ENCODE data around the gene GNLY.
"Not testable (repeated sequence)": the region's sequence is repeated elsewhere in the genome, so short reads cannot be mapped to it uniquely, and the experiment has no call there.

Gene GNLY

DNA sequence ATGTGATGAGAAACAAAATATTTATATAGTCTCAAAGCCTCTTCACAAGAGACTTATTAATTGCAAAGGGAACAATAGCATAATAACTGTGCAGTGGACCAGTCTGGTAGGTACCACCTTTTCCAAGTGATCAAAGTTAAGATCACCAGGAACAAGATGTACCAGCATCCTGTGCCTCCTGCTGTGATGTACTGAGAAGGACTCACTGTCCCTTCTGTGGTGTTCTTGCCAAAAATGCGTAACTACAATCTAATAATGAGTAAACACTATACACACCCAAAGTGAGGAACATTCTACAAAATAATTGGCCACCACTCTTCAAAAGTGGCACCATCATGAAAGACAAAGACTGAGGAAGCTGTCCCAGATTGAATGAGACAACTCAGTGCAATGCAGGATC is 14.5 kb downstream of the GNLY start:
- no peak for DNase-seq (ENCODE audit: low read depth)

DNA sequence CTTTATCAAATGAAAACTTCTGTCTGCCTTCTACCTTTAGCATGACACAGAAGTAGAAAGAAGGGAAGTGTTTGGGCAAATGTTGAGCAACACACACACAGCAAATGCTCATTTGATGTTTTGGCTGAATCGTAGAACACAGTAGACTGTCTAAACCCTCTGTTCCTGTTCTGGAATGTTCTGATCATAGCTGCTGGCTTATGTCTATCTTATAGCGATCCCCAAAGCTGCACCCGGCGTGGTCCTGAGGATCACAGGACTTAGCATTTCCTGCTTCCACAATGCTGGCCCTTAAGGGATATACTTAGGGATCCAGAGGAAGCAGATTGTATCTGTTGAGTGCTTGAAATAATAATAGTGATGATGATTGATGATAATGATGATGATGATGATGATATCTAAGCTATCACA is 15.2 kb downstream of the GNLY start:
- DNase-seq (ENCODE audit: low read depth): no peak

DNA sequence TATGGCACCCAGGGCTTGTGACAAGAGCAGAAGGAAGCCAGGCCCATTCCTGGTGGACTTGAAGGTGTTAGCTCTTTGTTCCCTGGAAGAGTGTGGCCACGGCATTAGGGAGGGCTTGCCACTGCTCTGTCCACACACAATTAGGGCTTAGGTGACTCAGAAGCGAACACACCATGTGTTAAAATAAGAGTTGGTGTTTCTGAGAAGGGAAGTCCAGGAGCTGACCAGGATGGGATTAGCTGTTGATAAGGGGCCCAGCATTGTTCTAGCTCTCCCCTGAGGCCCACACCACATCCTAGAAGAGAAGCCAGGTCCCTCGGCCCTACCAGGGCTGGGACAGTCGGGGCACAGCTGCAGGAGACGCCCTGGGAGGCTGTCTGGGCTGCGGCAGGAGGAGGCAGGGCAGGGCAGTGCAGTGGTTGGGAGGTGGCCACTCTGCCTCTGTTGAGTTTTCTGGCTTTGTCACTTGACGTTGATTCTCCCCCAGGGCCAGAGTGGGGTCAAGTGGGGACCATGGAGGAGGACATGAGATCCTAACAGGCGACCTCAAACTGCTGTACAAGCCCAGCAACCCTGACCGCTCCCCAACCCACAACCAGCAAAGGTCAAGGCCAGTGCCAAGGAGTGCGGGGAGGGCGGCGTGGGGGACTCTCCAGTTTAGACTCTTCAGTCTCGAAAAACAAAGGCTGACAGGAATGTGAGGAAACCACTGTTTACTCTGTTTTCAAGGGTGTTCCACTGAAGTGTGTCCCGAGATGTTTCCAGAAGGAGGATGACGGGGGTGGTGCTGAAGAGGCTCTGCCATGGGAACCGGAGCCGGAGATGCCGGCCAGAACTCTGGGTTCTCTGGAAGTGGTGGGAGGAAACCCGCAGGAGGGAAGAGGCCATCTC is 16.8 kb downstream of the GNLY start:
- no peak for DNase-seq (ENCODE audit: low read depth)

DNA sequence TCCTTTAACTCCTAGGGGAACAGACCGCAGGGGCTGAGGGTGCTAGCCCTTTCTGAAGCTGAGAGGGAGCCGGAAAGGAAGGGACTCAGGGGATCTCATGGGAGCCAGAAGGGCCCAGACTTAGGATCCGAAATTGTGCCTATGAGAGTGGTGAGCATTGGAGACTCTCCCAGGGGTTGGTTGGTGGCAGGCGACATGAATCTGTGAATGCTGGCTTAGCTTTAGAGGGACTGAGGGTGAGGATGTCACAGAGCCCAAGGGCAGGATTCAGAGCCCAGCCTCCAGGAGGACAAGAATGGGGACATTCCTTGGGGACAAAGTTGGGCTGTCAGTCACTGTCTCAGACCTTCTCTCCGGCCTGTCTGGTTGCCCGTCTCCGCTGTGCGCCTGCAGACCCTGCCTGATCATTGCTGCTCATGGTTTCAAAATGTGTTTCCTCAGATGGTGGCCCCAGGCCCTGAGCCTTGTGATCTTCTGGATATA is 17.5 kb downstream of the GNLY start:
- DNase-seq (ENCODE audit: low read depth): no peak

DNA sequence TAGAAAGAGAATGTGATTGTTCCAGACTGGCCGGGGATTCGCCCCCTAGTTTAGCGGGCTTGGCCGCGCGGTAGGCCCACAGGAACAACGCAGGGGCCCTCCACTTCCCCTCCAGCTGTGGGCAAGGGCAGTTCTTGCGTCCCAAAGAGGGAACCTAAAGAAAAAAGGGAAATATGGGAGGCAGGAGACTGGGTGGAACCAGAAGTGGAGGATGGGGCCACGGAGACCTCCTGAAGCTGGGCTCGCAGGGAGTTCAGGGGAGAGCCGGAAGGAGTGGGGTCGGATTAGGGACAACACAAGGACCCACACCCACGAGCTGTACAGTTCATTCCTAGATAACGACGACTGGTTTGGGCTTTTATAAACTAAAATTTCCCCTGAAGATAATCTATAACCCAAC is 18.2 kb downstream of the GNLY start:
- DNase-seq (ENCODE audit: low read depth): no peak

DNA sequence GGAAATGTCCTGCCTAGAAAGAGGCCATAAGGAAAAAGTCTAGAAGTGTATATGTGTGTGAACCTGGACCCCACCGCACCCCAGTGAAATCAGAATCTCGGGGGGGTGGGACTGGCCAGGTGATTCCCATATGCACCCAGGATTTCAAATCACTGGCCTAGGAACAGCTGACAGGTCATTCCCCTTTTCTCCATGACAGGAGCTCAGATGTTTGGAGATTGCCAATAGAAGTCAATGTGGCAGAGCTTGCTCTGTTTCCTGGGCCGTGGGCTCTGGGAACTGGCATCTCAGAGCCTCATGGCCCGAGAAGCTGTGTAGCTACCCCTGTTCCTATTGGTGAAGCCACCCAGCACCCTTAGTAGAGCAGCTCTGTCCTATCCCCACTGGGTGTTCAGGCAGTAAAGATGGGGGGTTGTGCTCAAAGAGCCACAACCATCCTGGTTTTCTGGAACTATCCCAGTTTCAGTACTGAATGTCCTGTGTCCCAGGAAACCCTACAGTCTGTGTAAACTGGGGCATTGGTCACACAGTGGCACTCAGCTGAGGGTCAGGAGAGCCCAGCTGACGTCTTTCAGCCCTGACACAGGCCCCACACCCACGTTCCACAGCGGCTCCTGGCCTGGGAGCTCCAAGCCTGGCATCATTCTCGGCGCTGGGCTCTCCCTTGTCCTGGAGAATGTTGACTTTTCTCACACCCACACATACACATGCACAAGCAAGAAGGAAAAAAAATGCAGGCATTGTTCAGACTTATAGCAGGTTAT is 18.9 kb downstream of the GNLY start:
- DNase-seq (ENCODE audit: low read depth): no peak

DNA sequence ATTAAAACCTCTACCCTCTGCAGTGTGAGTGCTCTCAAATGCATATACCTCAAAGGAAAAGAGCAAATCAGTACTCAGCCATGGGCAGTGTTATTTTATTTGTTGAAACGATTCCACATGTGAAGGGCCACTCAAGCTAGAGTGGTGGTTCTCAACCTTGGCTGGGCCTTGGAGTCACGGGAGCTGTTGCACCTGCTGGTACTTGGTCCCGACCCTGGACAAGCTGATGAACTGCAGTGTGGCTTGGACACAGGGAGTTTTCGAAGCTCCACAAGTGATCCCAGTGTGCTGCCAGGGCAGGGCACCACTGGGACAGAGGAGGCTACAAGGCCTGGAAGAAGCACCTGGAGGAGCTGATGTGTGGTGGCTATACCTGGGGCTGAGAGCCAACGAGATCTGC is 19.7 kb downstream of the GNLY start:
- no peak for DNase-seq (ENCODE audit: low read depth)

DNA sequence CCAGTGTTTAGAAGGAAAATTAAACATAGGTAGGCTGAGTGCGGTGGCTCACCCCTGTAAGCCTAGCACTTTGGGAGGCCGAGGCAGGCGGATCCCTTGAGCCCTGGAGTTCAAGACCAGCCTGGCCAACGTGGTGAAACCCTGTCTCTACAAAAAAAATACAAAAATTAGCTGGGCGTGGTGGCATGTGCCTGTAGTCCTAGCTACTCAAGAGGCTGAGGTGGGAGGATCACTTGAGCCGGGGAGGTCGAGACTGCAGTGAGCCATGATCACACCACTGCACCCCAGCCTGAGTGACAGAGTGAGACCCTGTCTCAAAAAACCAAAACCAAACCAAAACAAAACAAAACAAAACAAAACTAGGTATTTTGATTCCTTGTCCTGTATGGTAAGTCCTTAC is 20.3 kb downstream of the GNLY start:
- DNase-seq (ENCODE audit: low read depth): not testable (repeated sequence)

DNA sequence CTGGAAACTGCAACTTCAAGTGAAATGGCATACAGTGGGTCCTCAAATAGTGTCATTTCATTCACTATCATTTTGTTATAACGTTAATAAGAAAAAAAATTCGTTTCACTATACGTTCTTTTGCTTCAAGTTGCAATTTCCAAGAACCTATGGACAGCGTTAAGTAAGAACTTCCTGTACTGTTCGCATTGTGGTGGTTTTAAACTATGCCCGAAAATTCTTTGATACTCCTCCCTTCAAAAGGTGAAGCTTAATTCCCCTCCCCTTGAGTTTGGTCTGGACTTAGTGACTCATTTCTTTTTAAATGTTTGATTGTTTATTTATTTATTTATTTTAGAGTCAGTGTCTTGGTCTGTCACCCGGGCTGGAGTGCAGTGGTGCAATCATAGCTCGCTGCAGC is 20.7 kb downstream of the GNLY start:
- DNase-seq (ENCODE audit: low read depth): no peak

DNA sequence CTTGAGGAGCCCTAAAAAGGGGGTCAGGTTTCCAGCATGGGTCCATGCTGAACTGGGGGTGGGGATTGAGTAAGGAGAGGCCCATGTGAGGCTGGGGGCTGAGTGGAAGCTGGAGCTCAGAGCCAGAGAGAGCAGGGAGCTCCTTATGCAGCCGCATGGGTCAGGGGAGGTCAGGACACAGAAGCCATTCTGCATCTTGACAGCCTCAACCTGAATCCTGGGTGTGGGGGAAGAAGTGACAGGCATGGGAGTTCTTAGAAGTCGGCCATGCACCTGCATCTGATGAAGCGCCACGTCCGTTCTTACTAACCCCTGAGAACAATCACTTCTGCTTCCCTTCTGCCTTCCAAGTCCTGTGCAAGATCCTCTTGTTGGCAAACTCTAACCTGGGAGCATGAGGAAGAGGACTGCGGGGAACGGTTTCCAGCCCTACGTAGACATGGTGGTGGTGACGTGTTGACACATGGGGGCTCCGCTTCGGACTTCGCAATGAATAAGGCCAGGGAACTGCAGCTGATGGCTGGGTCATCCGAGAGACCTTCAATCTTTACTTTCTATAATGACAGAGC is 22.3 kb downstream of the GNLY start:
- DNase-seq (ENCODE audit: low read depth): no peak

DNA sequence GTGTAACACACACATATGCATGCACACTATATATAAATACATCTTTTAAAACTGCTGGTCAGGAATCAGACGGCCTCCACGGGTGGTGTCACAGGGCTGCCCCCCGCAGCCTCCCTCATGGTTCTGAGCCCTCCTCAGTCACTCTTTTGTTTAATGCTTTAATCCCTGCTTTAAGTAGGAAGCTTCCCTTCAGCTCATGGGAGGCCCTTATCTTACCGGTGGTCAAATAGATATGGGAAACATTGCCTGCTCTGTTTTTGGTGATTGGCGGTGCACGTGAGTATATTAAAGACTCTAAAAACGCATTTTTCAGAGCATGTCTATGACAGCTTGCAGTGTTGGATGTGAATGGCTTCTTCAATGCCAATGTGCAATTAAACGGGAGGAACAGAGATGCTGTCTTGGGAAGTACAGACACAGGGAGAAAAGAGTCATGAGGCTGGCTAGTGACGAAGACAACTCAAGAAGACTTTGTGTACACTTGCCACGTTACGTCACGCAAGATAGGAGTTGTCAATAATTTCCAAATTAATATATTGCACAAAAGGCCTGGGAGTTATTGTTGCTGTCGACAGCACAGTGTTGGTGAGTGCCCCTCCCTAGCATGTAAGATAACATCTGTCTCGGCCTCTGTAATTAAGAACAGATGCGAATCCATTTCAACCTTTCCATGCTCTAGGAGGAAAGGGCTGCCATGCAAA is 23.3 kb downstream of the GNLY start:
- DNase-seq (ENCODE audit: low read depth): no peak

DNA sequence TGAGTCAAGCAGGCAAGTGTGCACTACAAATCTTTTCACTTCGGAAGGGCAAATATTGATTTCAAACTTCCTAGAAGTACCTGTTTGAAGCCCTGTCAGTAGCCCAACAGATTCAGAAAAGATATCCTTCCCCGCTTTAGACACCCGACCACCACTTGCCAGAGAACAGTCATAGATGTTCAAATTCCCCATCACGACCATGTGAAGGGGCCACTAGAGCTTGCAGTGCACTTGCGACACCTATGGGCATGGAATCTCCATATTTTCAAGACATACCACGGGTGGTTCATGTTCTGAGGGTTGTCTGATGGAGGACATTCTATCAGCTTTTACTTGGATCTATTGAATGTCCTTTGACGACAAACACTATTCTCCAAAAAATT is 23.8 kb downstream of the GNLY start:
- no peak for DNase-seq (ENCODE audit: low read depth)

DNA sequence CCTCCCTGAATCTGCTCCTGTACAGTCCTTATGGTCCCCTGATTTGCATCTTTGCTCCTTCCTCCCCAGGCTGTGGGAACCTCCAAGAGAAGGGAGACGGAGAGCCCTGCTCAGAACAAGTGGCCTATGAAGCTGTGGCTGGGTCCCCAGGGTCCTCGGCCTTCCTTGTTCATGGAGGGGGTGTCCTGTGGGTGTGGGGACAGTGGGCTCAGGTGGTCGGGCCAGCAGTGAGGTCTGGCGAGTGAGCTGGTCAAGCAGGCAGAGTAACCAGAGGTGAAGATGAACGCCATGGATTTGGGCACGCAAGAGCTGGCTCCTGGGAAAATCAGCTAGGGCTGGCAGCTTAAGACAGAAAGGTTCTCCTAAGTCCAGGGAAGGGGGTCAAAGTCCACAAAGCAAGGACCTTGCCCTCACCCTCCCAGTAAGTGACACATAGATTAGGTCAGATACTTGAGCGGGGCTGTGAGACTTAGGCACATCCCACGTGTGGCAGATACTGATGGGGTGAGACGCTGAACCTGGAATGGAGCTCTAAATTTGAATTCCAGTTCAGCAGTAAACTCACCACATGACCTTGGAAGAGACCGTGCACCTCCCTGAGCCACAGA is 24.8 kb downstream of the GNLY start:
- DNase-seq (ENCODE audit: low read depth): no peak

DNA sequence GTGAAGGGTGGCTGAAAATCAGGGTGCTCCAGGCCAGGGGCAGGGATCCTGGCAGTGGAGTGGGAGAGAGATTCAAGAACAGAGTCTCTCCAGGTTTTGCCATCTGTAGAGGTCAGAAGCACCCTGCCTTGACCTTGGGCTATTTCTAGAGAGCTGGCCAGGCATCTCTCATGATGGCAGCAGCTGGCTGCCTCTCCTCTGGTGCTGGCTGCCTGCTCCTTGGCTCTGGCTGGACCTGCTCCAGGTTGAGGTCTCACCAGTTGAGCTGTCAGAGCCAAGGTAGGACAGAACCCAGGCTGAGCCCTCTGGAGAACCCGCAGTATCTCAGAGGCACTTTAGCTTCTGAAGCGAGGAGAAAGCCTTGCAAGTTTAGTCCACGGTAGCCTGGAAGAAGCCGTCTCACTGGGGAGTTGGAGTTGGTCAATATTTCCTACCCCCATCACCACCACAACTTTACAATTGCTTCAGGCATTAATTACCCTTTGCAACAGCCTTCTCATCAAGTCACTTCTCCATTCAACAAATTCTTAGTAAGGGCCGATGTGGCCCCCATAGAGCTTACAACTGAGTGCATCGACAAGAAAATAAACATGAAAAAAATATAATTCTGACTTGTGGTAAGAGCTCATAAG is 25.6 kb downstream of the GNLY start:
- DNase-seq (ENCODE audit: low read depth): no peak

DNA sequence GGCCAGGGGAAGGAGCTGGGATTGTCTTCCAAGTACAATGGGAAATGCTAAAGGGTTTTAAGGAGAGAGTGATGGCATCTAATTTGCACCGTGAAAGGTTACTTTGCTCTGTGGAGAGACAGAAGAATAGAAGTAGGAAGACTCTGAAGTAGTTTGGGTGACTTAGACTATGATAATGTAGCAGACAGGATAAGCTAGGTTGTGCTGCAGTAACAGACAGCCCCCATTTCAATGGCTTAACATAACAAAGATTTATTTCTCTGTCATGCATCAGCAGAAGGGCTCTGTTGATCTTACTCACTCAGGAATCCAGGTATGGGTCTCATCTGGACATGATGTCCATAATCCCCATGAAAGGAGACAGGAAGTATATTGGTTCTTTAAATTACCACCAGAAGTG is 26.4 kb downstream of the GNLY start:
- no peak for DNase-seq (ENCODE audit: low read depth)

DNA sequence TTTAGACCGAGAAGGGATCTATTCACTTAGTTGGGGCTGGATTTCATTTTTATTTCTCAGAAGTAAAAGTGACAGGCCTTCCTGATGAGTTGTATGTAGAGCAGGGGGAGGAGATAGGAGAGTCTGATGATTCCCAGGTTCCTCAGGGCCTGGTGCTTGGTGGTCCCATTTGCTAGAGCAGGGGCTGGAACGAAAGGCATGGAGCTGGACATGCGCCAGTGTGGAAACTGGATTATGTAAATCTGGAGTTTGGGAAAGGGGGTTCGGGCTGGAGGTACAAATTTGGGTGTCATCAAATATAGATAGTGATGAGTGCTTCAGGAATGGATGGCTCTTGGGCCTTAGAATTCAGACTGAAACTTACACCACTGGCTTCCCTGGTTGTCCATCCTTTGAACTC is 27.5 kb downstream of the GNLY start:
- no peak for DNase-seq (ENCODE audit: low read depth)

DNA sequence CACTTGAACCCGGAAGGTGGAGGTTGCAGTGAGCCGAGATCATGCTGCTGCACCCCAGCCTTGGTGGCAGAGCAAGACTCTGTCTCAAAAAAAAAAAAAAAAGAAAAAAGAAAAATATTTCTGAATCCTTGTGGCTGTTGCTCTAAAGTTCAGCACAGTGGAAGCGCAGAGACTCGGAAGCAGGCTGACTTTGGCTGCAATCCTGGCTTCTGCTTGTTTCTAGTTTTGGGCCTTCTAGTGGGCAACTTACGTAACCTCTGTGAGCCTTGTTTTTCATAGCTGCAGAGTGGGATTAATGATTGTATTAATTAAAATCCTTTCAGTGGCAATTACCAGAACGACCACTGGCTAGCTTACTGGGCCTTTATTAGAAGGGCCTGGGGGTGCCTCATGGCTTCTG is 28.4 kb downstream of the GNLY start:
- DNase-seq (ENCODE audit: low read depth): no peak

DNA sequence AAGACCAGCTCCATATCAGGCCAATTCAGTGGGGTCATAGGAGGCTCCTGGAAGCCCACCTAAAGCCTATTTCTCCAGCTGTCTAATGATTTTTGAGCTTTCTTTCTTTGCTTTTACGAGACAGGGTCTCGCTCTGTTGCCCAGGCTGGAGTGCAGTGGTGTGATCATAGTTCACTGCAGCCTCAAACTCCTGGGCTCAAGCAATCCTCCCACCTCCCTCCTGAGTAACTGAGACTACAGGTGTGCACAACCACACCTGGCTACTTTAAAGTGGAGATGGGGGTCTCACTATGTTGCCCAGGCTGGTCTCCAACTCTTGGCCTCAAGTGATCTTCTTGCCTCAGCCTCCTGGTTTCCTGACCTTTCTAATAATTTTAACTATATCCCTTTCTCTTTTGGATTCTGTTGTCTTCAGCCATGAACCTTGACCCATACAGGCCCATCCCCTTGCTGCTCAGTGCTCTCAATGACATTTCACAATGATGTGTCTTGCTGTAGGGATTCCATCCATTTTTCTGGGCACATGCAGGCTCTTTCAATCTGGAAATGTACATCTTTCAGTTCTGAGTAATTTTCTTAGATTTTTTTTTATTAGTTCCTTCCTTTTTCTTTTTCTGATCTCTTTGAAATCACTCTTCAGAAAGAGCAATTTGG is 29.7 kb downstream of the GNLY start:
- no peak for DNase-seq (ENCODE audit: low read depth)

DNA sequence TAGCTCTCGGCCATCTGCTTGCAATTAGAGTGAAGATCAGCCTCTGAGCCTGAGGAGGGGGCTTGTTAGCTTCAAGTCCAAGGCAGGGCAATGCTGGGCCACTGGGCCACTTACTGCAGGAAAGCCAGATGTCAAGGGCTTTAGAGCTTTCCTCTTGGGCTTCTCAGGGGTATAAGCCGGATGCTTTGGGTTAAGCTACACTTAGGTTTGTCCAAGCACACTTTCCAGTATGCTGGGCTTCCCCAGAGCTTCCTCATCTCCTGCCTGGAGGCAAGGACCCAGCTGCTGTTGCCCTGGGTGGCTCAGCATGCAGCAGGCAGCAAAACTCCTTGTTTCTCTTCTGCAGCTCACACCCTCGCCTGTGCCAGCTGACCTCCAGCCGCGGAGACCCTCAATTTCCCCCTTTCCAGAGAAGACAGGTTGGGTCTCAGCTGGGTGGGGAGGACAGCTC is 30.6 kb downstream of the GNLY start:
- DNase-seq (ENCODE audit: low read depth): no peak

DNA sequence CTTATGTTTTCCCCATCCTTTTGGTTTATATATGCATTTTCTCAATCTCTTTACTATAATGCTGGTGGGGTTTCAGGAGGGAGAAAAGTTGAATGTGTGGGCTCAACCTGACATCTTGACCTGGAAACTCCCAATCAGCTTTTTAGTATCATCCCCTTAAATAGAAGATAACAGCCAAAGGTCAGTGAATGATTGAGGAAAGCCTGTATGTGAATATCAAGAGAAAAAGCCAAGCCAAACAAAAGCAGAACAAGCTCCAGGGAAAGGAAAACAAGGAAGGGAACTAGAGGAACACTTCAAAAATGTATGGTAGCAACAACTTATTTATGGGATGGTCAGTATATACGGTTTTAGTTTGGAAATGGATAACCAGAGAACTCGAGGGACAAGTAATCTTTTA is 31.3 kb downstream of the GNLY start:
- no peak for DNase-seq (ENCODE audit: low read depth)

DNA sequence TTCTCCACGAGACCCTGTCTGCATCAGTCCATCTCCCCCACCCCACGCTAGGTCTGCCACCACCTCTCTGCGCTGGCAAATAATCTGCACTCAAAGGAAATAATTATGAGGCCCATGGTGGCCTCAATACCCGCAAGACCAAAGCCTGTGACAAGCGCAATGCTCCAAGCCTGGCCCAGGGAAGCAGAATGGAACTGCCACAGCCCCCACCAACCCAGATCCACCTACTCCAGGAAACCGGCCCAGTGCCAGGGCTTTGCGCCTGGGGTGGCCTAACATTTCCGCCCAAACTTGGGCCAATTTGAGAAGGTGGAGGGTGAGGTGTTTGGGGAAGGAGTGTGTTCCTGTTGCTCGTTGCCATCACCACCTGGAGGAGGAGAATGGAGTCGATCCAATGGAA is 33.6 kb downstream of the GNLY start:
- no peak for DNase-seq (ENCODE audit: low read depth)
